Activated naive CD8-positive, alpha-beta T cell (primary cell): ENCODE data around the gene RAP2B.
"Not testable (repeated sequence)": the region's sequence is repeated elsewhere in the genome, so short reads cannot be mapped to it uniquely, and the experiment has no call there.

Source experiments
- H3K27ac Mint-ChIP-seq: one replicate; pipeline ENCODE4 v1.8.0; 2021; ENCODE audit warnings: mixed read lengths
- H3K27me3 Mint-ChIP-seq: one replicate; pipeline ENCODE4 v1.8.0; 2021; ENCODE audit warnings: mixed read lengths
- H3K36me3 Mint-ChIP-seq: one replicate; pipeline ENCODE4 v1.8.0; 2021; ENCODE audit warnings: mixed read lengths
- H3K4me1 Mint-ChIP-seq: one replicate; pipeline ENCODE4 v1.8.0; 2021; ENCODE audit warnings: low read depth, mixed read lengths
- H3K4me3 Mint-ChIP-seq: one replicate; pipeline ENCODE4 v1.8.0; 2021; ENCODE audit warnings: mild to moderate bottlenecking, mixed read lengths
- H3K9me3 Mint-ChIP-seq: one replicate; pipeline ENCODE4 v1.8.0; 2021; ENCODE audit warnings: low read depth, mixed read lengths

RAP2B gene

DNA sequence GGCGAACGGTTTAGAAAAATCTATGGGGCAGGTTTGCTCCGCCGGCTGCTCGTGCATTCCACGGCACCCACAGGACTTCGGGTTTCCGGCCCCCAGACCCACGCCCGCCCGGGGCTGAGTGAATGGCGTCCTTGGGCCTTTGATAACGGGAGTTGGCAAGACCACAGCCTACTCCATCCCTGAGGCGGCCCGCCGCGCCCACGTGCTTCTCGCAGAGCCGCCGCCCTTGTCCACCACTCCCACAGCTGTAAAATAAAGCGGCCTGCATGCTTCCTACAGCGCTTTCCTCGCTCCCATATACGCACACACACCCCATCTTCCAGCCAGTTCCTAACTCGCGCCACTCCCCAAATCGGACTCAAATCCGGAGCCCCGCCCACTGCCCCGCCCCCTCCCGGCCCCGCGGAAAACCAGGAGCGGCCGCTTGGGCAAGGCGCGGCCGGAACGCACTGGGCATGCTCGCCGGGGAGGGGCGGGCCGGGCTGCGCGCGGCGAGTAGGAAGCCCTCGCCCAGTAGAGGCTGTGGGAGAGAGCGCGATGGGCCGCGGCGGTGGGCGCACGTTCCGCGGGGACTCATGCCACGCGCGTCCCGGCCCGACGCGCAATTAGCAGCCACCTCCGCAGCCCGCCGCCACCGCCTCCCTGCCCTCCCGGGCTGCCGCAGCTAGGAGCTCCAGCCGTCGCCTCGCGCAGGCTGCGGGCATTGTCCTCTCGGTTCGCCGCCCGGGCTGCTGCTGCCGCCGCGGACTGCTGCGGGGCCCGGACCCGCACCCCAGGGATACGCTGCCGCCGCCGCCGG lies at the start of gene RAP2B:
Gene RAP2B, plus strand, starts transcription at position 513 of the 799 bp plus-strand sequence. CDS start 468 bp downstream, outside the sequence.
- H3K4me1 Mint-ChIP-seq = peaks cover 41% of the 10 kb centered on the region
- no peaks in the 10 kb centered on the region for H3K27me3 Mint-ChIP-seq
- H3K9me3 Mint-ChIP-seq = no peaks in the 10 kb centered on the region
- peak within 1 kb of the TSS; percentile 92 for H3K27ac Mint-ChIP-seq
- peak within 1 kb of the TSS; percentile 97 for H3K4me3 Mint-ChIP-seq
- no peaks in the 10 kb centered on the region for H3K36me3 Mint-ChIP-seq

- H3K27ac Mint-ChIP-seq = no peak overlapping the region
- H3K36me3 Mint-ChIP-seq = no peaks in the 10 kb centered on the region
- no peaks in the 10 kb centered on the region for H3K9me3 Mint-ChIP-seq
- H3K4me3 Mint-ChIP-seq = no peak overlapping the region
- no peaks in the 10 kb centered on the region for H3K27me3 Mint-ChIP-seq
- no peaks in the 10 kb centered on the region for H3K4me1 Mint-ChIP-seq
These were observed 48.5 kb upstream of the RAP2B start for GRCh38 chr3:153113541-153113940.

DNA sequence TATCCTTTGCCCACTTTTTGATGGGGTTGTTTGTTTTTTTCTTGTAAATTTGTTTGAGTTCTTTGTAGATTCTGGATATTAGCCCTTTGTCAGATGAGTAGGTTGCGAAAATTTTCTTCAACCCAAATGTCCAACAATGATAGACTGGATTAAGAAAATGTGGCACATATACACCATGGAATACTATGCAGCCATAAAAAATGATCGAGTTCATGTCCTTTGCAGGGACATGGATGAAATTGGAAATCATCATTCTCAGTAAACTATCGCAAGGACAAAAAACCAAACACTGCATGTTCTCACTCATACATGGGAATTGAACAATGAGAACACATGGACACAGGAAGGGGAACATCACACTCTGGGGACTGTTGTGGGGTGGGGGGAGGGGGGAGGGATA lies 47.8 kb upstream of the RAP2B start:
- H3K27ac Mint-ChIP-seq, H3K36me3 Mint-ChIP-seq, H3K27me3 Mint-ChIP-seq, H3K9me3 Mint-ChIP-seq, H3K4me3 Mint-ChIP-seq, H3K4me1 Mint-ChIP-seq: not testable (repeated sequence)

DNA sequence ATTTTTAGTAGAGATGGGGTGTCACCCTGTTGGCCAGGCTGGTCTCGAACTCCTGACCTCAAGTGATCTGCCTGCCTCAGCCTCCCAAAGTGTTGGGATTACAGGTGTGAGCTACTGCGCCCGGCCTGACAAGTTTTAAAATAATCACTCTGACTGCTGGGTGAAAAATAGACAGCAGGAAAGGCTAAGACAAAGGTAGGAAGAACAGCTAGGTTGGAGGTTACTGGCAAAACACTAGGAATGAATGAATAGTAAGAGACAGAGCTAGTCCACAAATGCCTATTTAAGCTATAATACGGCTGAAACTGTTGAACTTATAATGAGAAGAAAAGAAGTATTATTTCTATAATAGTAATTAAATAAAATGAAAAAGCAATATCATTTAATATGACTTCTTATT lies 46.7 kb upstream of the RAP2B start:
- H3K9me3 Mint-ChIP-seq = no peaks in the 10 kb centered on the region
- no peaks in the 10 kb centered on the region for H3K36me3 Mint-ChIP-seq

GRCh38 chr3:153127788-153128187 lies 34.2 kb upstream of the RAP2B start:
- Mint-ChIP-seq H3K4me1 (peaks cover 3% of the 10 kb centered on the region), H3K4me3 (no peak overlapping the region), H3K27ac (no peak overlapping the region), H3K9me3 (peaks cover 5% of the 10 kb centered on the region), H3K27me3 (no peaks in the 10 kb centered on the region), H3K36me3 (peaks cover 7% of the 10 kb centered on the region)

More for the DNA sequence above, 46.7 kb upstream of the RAP2B start:
- Mint-ChIP-seq H3K4me1 (no peaks in the 10 kb centered on the region), H3K4me3 (no peak overlapping the region), H3K27ac (no peak overlapping the region), H3K27me3 (no peaks in the 10 kb centered on the region)

GRCh38 chr3:153129426-153129825 lies 32.6 kb upstream of the RAP2B start:
- Mint-ChIP-seq H3K4me1 (peaks cover 3% of the 10 kb centered on the region), H3K27ac (no peak overlapping the region), H3K4me3 (no peak overlapping the region), H3K36me3 (peaks cover 7% of the 10 kb centered on the region), H3K27me3 (no peaks in the 10 kb centered on the region), H3K9me3 (peaks cover under 1% of the 10 kb centered on the region)

DNA sequence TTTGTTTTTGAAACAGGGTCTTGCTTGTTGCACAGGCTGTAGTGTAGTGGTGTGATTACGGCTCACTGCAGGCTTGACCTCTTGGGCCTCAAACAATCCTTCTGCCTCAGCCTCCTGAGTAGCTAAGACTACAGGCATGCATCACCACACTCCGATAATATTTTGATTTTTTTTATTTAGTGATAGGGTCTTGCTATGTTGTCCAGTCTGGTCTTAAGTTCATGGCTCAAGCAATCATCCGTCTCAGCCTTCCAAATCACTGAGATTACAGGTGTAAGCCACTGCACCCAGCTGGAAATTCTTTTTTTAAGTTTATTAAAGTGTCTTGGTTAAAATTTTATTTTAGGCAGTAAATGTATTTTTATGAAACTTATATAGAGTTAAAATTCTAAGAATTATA lies 32.2 kb upstream of the RAP2B start:
- Mint-ChIP-seq H3K27me3 (peaks cover 1% of the 10 kb centered on the region), H3K36me3 (peaks cover 7% of the 10 kb centered on the region), H3K9me3 (no peaks in the 10 kb centered on the region), H3K27ac (no peak overlapping the region), H3K4me1 (peaks cover 3% of the 10 kb centered on the region), H3K4me3 (no peak overlapping the region)

GRCh38 chr3:153130312-153130977 lies 31.6 kb upstream of the RAP2B start:
- H3K27ac Mint-ChIP-seq = no peak overlapping the region
- H3K9me3 Mint-ChIP-seq = no peaks in the 10 kb centered on the region
- H3K4me3 Mint-ChIP-seq = no peak overlapping the region
- H3K4me1 Mint-ChIP-seq = peaks cover 3% of the 10 kb centered on the region
- H3K36me3 Mint-ChIP-seq = peaks cover 6% of the 10 kb centered on the region
- H3K27me3 Mint-ChIP-seq = peaks cover 2% of the 10 kb centered on the region

GRCh38 chr3:153137626-153138025 lies 24.4 kb upstream of the RAP2B start:
- Mint-ChIP-seq H3K27ac (no peak overlapping the region), H3K9me3 (no peaks in the 10 kb centered on the region), H3K27me3 (peaks cover 2% of the 10 kb centered on the region), H3K4me3 (no peak overlapping the region), H3K4me1 (peaks cover 7% of the 10 kb centered on the region), H3K36me3 (no peaks in the 10 kb centered on the region)

DNA sequence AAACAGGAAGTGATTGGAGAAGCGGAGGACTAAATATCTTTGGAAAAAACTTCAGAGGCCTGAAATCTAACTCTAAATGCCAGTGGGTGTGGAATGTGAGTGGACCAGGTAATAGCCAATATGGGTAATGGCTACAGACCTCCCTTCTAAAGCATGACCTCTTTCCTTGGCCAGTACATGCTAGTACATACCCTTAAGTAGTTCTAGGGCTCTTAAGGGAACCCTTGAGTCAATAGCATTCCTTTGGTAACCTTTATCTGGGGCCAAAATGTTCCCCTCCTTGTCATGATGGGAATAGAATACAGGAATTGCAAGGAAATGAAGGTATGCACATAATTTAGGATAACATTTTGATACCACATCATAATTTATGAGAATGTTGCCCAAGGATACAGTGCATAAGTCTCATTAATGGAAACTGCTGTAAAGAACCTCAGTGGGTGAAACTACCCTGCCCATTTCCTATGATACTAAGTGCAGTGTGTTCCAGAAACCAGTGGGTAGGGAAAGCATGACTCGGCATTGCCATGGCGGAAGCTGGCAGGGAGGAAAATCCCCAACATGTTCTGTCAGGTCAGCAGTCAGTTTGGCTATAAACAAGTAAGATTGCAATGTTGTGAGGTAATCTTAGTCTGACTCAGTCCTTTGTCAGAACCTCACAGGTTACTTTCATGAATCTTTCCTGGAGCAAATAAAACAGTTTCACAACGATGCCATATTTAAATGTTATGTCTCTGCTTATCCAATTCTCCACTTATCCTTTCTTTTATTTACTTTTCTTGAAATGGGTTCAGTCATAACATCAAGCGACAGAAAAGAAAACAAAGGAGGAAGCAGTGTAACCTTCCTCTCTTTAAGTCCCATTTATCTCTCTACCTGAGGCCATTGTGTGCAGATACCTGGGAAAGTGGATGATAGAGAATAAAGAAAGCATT lies 23.5 kb upstream of the RAP2B start:
- no peaks in the 10 kb centered on the region for H3K9me3 Mint-ChIP-seq
- H3K36me3 Mint-ChIP-seq = no peaks in the 10 kb centered on the region
- peaks cover 7% of the 10 kb centered on the region for H3K4me1 Mint-ChIP-seq
- H3K27ac Mint-ChIP-seq = no peak overlapping the region
- no peak overlapping the region for H3K4me3 Mint-ChIP-seq
- H3K27me3 Mint-ChIP-seq = peaks cover 2% of the 10 kb centered on the region

DNA sequence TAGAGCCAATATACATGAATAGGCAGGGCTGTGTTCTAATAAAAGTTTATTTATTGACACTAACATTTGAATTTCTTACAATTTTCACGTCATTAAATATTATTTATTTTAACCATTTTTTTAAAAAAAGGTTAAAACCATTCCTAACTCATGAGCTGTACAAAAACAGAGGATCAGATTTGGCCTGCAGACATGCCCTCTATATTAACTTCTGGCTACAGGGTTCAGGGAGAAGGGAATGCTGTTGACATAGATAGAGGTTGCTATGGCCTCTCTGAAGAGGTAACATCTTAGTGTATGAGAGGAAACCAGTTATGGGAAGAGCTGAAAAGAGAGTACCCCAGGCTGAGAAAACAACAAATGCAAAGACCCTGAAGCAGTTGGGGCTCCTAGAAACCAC lies 19.1 kb upstream of the RAP2B start:
- Mint-ChIP-seq H3K27ac (no peak overlapping the region), H3K9me3 (no peaks in the 10 kb centered on the region), H3K4me3 (no peak overlapping the region)

GRCh38 chr3:153144071-153144470 lies 18.0 kb upstream of the RAP2B start:
- Mint-ChIP-seq H3K36me3 (no peaks in the 10 kb centered on the region), H3K4me3 (no peak overlapping the region), H3K27ac (no peak overlapping the region), H3K4me1 (peaks cover 1% of the 10 kb centered on the region), H3K27me3 (no peaks in the 10 kb centered on the region), H3K9me3 (peaks cover 5% of the 10 kb centered on the region)

More for the DNA sequence above, 19.1 kb upstream of the RAP2B start:
- Mint-ChIP-seq H3K4me1 (peaks cover 8% of the 10 kb centered on the region), H3K36me3 (no peaks in the 10 kb centered on the region), H3K27me3 (no peaks in the 10 kb centered on the region)

DNA sequence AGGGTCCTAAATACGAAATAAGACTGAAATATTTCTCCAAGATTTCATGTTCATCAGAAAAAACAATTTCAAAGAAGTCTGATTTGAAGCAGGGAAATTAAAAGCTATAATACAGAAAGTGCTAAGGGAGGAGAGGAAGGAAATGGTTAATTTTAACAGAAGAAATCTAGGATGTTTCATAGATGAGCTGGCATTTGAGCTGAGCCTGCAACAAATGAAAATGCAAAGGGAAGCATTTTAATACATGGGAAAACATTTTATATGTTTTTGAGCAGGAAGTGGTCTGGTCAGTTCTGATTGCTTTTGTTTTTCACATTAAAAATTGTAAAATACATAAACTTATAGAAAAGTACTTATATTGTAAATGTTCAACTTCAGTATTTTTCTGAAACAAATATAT lies 17.2 kb upstream of the RAP2B start:
- Mint-ChIP-seq H3K27me3 (no peaks in the 10 kb centered on the region), H3K4me1 (peaks cover 1% of the 10 kb centered on the region), H3K36me3 (no peaks in the 10 kb centered on the region), H3K4me3 (no peak overlapping the region), H3K27ac (no peak overlapping the region), H3K9me3 (peaks cover 5% of the 10 kb centered on the region)

- Mint-ChIP-seq H3K36me3 (no peaks in the 10 kb centered on the region), H3K27ac (no peak overlapping the region), H3K9me3 (peaks cover 5% of the 10 kb centered on the region), H3K4me1 (peaks cover 1% of the 10 kb centered on the region), H3K27me3 (no peaks in the 10 kb centered on the region), H3K4me3 (no peak overlapping the region)
These were observed 16.6 kb upstream of the RAP2B start for GRCh38 chr3:153145454-153145853.
